Lower lobe of right lung (tissue), 2 donors: ENCODE measurements around the gene MICAL2. TPM values are rescaled to one million over a fixed set of nuclear protein-coding genes. Genes with fewer than 3 reads are reported as not detected.
A peak's percentile ranks its signal among the peaks of the same experiment; 100 is the strongest.

Source experiments
- ATAC-seq, 2 donors: fragments of 200-7000 bp; cut with Tn5 transposase; one replicate each; pipeline ENCODE4 v1.9.1; 2020 to 2022; ENCODE audit warnings: mild to moderate bottlenecking in 2 of 2, moderate library complexity in 2 of 2
- DNase-seq: peaks from one replicate; pipeline ENCODE4 v3.0.0-alpha.2; 2020
- H3K27ac ChIP-seq: fragments of 200-600 bp; one replicate; pipeline ENCODE4 v1.8.0; 2022
- H3K27me3 ChIP-seq: fragments of 200-600 bp; one replicate; pipeline ENCODE4 v1.8.0; 2022; ENCODE audit warnings: low read depth
- H3K36me3 ChIP-seq: fragments of 200-600 bp; one replicate; pipeline ENCODE4 v1.8.0; 2022; ENCODE audit warnings: mild to moderate bottlenecking
- H3K4me1 ChIP-seq: fragments of 200-600 bp; one replicate; pipeline ENCODE4 v1.8.0; 2022
- H3K4me3 ChIP-seq: fragments of 200-600 bp; one replicate; pipeline ENCODE4 v1.8.0; 2022; ENCODE audit warnings: mild to moderate bottlenecking
- H3K9me3 ChIP-seq: fragments of 200-600 bp; one replicate; pipeline ENCODE4 v1.8.0; 2022
- CTCF ChIP-seq: fragments of 200-600 bp; IDR thresholded peaks from one replicate; pipeline ENCODE4 v1.8.0; 2022; ENCODE audit warnings: antibody characterized with exemption, mild to moderate bottlenecking
- intact Hi-C: fragments of 100-400 bp; cut with DNase I; formaldehyde crosslinking; loops from one replicate; pipeline ENCODE4 v1.11.0; 2022
- total RNA-seq: library from RNA; stranded (reverse); fragmentation: NEBNext Ultra II Directional; extraction: Animal tissue kit (Norgen Biotek cat#: 25700); gene quantifications from one replicate; pipeline ENCODE4 v1.2.1, GENCODE V29; 2021
- donor health status: DM: no; HTN: yes; CAD: no; lungs with severe emphysema.

MICAL2 gene
- total RNA-seq, 1 donor from 2014 or later, result 127 TPM

GRCh38 chr11:12243911-12244550 is 133.6 kb downstream of the MICAL2 start:
- peaks cover 30% of the 10 kb centered on the region for H3K4me1 ChIP-seq
- no peaks in the 10 kb centered on the region for H3K9me3 ChIP-seq
- no peak for TF ChIP-seq CTCF
- H3K27me3 ChIP-seq, result no peaks in the 10 kb centered on the region
- peaks cover 27% of the 10 kb centered on the region for H3K36me3 ChIP-seq
- no peak overlapping the region for H3K27ac ChIP-seq
- intact Hi-C loops, result no loop called here
- ATAC-seq (no peak), DNase-seq (no peak)
- H3K4me3 ChIP-seq, result no peak overlapping the region

GRCh38 chr11:12245091-12245490 is 134.7 kb downstream of the MICAL2 start:
- Histone ChIP-seq H3K9me3 (no peaks in the 10 kb centered on the region), H3K27me3 (no peaks in the 10 kb centered on the region), H3K27ac (no peak overlapping the region), H3K36me3 (peaks cover 34% of the 10 kb centered on the region), H3K4me3 (no peak overlapping the region), H3K4me1 (peaks cover 34% of the 10 kb centered on the region)
- DNase-seq (no peak), ATAC-seq (no peak)
- no peak for TF ChIP-seq CTCF
- intact Hi-C loops, result no loop called here

- intact Hi-C loops, result no loop called here
- TF ChIP-seq CTCF, result no peak
- H3K27ac ChIP-seq, result no peak overlapping the region
- no peak for DNase-seq
- ATAC-seq, result no peak
- H3K4me3 ChIP-seq, result no peak overlapping the region
- peaks cover 30% of the 10 kb centered on the region for H3K36me3 ChIP-seq
- peaks cover 29% of the 10 kb centered on the region for H3K4me1 ChIP-seq
- H3K27me3 ChIP-seq, result no peaks in the 10 kb centered on the region
- H3K9me3 ChIP-seq, result no peaks in the 10 kb centered on the region
These were observed 135.2 kb downstream of the MICAL2 start for GRCh38 chr11:12245549-12246016.

- H3K36me3 ChIP-seq, result peaks cover 24% of the 10 kb centered on the region
- no peak for TF ChIP-seq CTCF
- DNase-seq (no peak), ATAC-seq (no peak)
- H3K27me3 ChIP-seq, result no peaks in the 10 kb centered on the region
- H3K9me3 ChIP-seq, result no peaks in the 10 kb centered on the region
- no peak overlapping the region for H3K4me3 ChIP-seq
- peaks cover 29% of the 10 kb centered on the region for H3K4me1 ChIP-seq
- intact Hi-C loops, result no loop called here
- H3K27ac ChIP-seq, result peak overlapping the region; percentile 0
These were observed 135.8 kb downstream of the MICAL2 start for GRCh38 chr11:12246147-12246546.

GRCh38 chr11:12246989-12247388 is 136.6 kb downstream of the MICAL2 start:
- DNase-seq (no peak), ATAC-seq (no peak)
- intact Hi-C loops, result no loop called here
- TF ChIP-seq CTCF, result no peak
- H3K36me3 ChIP-seq, result peaks cover 21% of the 10 kb centered on the region
- H3K27ac ChIP-seq, result peak overlapping the region; percentile 0
- no peaks in the 10 kb centered on the region for H3K9me3 ChIP-seq
- no peak overlapping the region for H3K4me3 ChIP-seq
- H3K27me3 ChIP-seq, result no peaks in the 10 kb centered on the region
- H3K4me1 ChIP-seq, result peaks cover 29% of the 10 kb centered on the region
